HepG2 (cell line): ENCODE data around the gene CYP27A1. TPM values are rescaled to one million over a fixed set of nuclear protein-coding genes. Genes with fewer than 3 reads are reported as not detected.
A peak's percentile ranks its signal among the peaks of the same experiment; 100 is the strongest.

Source experiments
- BCL6 ChIP-seq: IDR thresholded peaks from 2 replicates; pipeline ENCODE4 v1.6.1; 2016; ENCODE audit warnings: missing genetic modification reagents, missing compliant biosample characterization
- CBX5 ChIP-seq: sonication (generic); formaldehyde crosslinking; IDR thresholded peaks from 2 replicates; pipeline ENCODE4 v1.4.0; 2020; ENCODE audit warnings: missing genetic modification reagents, borderline replicate concordance
- CENPT ChIP-seq: sonication (generic); formaldehyde crosslinking; IDR thresholded peaks from 2 replicates; pipeline ENCODE4 v1.8.0; 2022; ENCODE audit warnings: low read depth, mild to moderate bottlenecking, moderate library complexity, missing genetic modification reagents
- HDAC1 ChIP-seq: sonication (generic); formaldehyde crosslinking; IDR thresholded peaks from 2 replicates; pipeline ENCODE4 v1.5.1; 2020; ENCODE audit warnings: mild to moderate bottlenecking, missing genetic modification reagents
- HNRNPL ChIP-seq: fragments of 200-400 bp; formaldehyde crosslinking; IDR thresholded peaks from 2 replicates; pipeline ENCODE4 v1.6.1; 2017; ENCODE audit warnings: mild to moderate bottlenecking, low read depth, low read length
- HOXD1 ChIP-seq: sonication (generic); formaldehyde crosslinking; IDR thresholded peaks from 2 replicates; pipeline ENCODE4 v1.5.0; 2020; ENCODE audit warnings: missing genetic modification reagents
- JARID2 ChIP-seq: sonication (generic); formaldehyde crosslinking; IDR thresholded peaks from 2 replicates; pipeline ENCODE4 v1.8.1; 2023; ENCODE audit warnings: missing genetic modification reagents, inconsistent platforms; ENCODE audit not compliant: insufficient replicate concordance
- KAT8 ChIP-seq: IDR thresholded peaks from 2 replicates; pipeline ENCODE4 v1.6.1; 2016; ENCODE audit warnings: missing genetic modification reagents, missing compliant biosample characterization
- NFYB ChIP-seq: sonication (generic); formaldehyde crosslinking; IDR thresholded peaks from 2 replicates; pipeline ENCODE4 v1.4.0; 2020; ENCODE audit warnings: missing genetic modification reagents
- NR2F2 ChIP-seq: IDR thresholded peaks from 2 replicates; pipeline ENCODE4 v1.6.1; 2012; ENCODE audit warnings: low read depth, inconsistent platforms, borderline replicate concordance
- PHF5A ChIP-seq: IDR thresholded peaks from one replicate; pipeline ENCODE4 v1.6.1; 2018; ENCODE audit warnings: low read depth, missing genetic modification reagents; ENCODE audit not compliant: unreplicated experiment
- PHF8 ChIP-seq: sonication (generic); formaldehyde crosslinking; IDR thresholded peaks from 2 replicates; pipeline ENCODE4 v1.5.0; 2020; ENCODE audit warnings: missing genetic modification reagents
- RXRA ChIP-seq: sonication (generic); formaldehyde crosslinking; IDR thresholded peaks from 2 replicates; pipeline ENCODE4 v1.5.1; 2020; ENCODE audit warnings: missing genetic modification reagents
- SMARCC2 ChIP-seq: fragments of 450-650 bp; IDR thresholded peaks from 2 replicates; pipeline ENCODE4 v1.6.1; 2017; ENCODE audit warnings: antibody characterized with exemption, mild to moderate bottlenecking
- SRF ChIP-seq: IDR thresholded peaks from 2 replicates; pipeline ENCODE4 v1.6.1; 2011; ENCODE audit warnings: mild to moderate bottlenecking, low read depth, low read length, moderate library complexity
- TARDBP ChIP-seq: sonication (generic); formaldehyde crosslinking; IDR thresholded peaks from 2 replicates; pipeline ENCODE4 v1.8.0; 2022; ENCODE audit warnings: mild to moderate bottlenecking, missing genetic modification reagents
- TOPORS ChIP-seq: sonication (generic); formaldehyde crosslinking; IDR thresholded peaks from 2 replicates; pipeline ENCODE4 v1.8.0; 2023; ENCODE audit warnings: mild to moderate bottlenecking, missing genetic modification reagents
- XRCC5 ChIP-seq: fragments of 200-400 bp; formaldehyde crosslinking; optimal IDR thresholded peaks from 2 replicates; pipeline ENCODE3; 2017; ENCODE audit warnings: mild to moderate bottlenecking, low read length
- YY1 ChIP-seq: IDR thresholded peaks from 2 replicates; pipeline ENCODE4 v1.6.1; 2011; ENCODE audit warnings: low read length, low read depth, moderate library complexity, mild to moderate bottlenecking; ENCODE audit not compliant: insufficient read depth, insufficient replicate concordance
- ZEB1 ChIP-seq: IDR thresholded peaks from 2 replicates; pipeline ENCODE4 v1.6.1; 2012; ENCODE audit warnings: mild to moderate bottlenecking, low read depth, inconsistent platforms; ENCODE audit not compliant: insufficient replicate concordance
- ZKSCAN5 ChIP-seq: sonication (generic); formaldehyde crosslinking; IDR thresholded peaks from 2 replicates; pipeline ENCODE4 v1.5.1; 2020; ENCODE audit warnings: mild to moderate bottlenecking, missing genetic modification reagents
- ZNF274 ChIP-seq: sonication (generic); formaldehyde crosslinking; IDR thresholded peaks from 2 replicates; pipeline ENCODE4 v1.5.1; 2020; ENCODE audit warnings: mild to moderate bottlenecking, missing genetic modification reagents
- ZNF350 ChIP-seq: sonication (generic); formaldehyde crosslinking; IDR thresholded peaks from 2 replicates; pipeline ENCODE4 v1.4.0; 2020; ENCODE audit warnings: mild to moderate bottlenecking, low read depth, missing genetic modification reagents, borderline replicate concordance
- ZNF775 ChIP-seq: sonication (generic); formaldehyde crosslinking; IDR thresholded peaks from 2 replicates; pipeline ENCODE4 v1.4.0; 2020; ENCODE audit warnings: missing genetic modification reagents, mild to moderate bottlenecking, moderate library complexity, borderline replicate concordance
- ZSCAN29 ChIP-seq: sonication (generic); formaldehyde crosslinking; conservative IDR thresholded peaks from 2 replicates; pipeline ENCODE4 v1.4.0; 2020; ENCODE audit warnings: mild to moderate bottlenecking, missing genetic modification reagents
- polyA plus RNA-seq, 8 experiments: library from polyadenylated mRNA; depleted of rRNA in 3 of 8; stranded (reverse) in 7 of 8; unstranded in 1 of 8; fragments of >200 nt; fragmentation: Illumina TruSeq in 4 of 8; extraction: Trizol in 4 of 8; gene quantifications; 2 replicates each; pipeline versions ENCODE4 v1.2.1 to v1.2.3, GENCODE V29; 2011 to 2016; ENCODE audit warnings: low read depth in 4 of 8, missing spikeins in 1 of 8, mixed read lengths in 1 of 8; ENCODE audit not compliant: insufficient read depth in 1 of 8
- total RNA-seq, 5 experiments: library from RNA; depleted of rRNA; stranded (reverse); fragments of >200 nt; fragmentation: Illumina TruSeq; extraction: Trizol; gene quantifications; 2 replicates each; pipeline ENCODE4 v1.2.3, GENCODE V29; 2016; ENCODE audit warnings: low read depth in 1 of 5
- TF ChIP-seq, protein P1 (sequence below): sonication (generic); formaldehyde crosslinking; IDR thresholded peaks from 2 replicates; pipeline ENCODE4 v1.8.0; 2022; ENCODE audit warnings: low read depth, missing genetic modification reagents
- TF ChIP-seq, protein P2 (sequence below): IDR thresholded peaks from 2 replicates; pipeline ENCODE4 v1.6.1; 2016
- TF ChIP-seq, protein P3 (sequence below): sonication (generic); formaldehyde crosslinking; IDR thresholded peaks from 2 replicates; pipeline ENCODE4 v1.9.0; 2022; ENCODE audit warnings: missing genetic modification reagents, mild to moderate bottlenecking, borderline replicate concordance

CYP27A1 gene
- total and polyA plus RNA-seq, 2 of the 13 experiments (the other 11 are each of a cell fraction or from before 2014, with no cell fraction given), result 157 to 266 TPM

DNA sequence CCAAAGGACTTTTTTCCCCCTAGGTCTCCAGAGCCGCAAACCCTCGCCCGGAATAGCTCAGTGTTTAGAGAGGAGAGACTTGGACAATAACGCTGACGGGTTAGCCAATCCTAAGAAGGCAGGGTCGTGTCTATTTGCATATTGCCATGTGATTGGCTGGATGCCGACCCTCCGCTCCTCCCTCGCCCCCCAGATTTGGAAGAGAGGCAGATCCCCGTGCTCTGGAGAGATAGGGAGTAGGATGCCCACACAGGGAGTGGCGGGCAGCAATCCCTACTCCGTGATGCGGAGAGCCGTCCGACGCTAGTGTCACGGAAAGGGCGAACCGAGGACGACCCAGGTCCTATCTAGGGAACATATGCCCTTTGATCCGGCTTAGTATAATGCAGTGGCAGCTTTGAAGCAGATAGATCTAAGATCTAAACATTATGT lies 79.0 kb downstream of the CYP27A1 start (continued):
- TF ChIP-seq SRF (peak; percentile 57; the same call in 1 of the 2 replicates), PHF5A (no peak), BCL6 (CRISPR knock-in tag) (no peak), RXRA (CRISPR knock-in tag) (0 out of 2 replicates have a peak, but pooled peaks have one; percentile 17), PHF8 (CRISPR knock-in tag) (no peak), HDAC1 (CRISPR knock-in tag) (no peak), ZKSCAN5 (CRISPR knock-in tag) (no peak), NR2F2 (no peak), KAT8 (CRISPR knock-in tag) (no peak), ZNF775 (no peak), NFYB (peak; percentile 48; the same call in 1 of the 2 replicates), HOXD1 (CRISPR knock-in tag) (no peak), HNRNPL (no peak), CENPT (CRISPR knock-in tag) (no peak), ZNF274 (CRISPR knock-in tag) (no peak), TARDBP (CRISPR knock-in tag) (no peak), XRCC5 (peak; percentile 29), CBX5 (CRISPR knock-in tag) (no peak), ZSCAN29 (CRISPR knock-in tag) (no peak), ZEB1 (no peak), TOPORS (CRISPR knock-in tag) (no peak), ZNF350 (CRISPR knock-in tag) (no peak), JARID2 (no peak), YY1 (no peak), SMARCC2 (no peak)
- TF ChIP-seq, protein P1, sequence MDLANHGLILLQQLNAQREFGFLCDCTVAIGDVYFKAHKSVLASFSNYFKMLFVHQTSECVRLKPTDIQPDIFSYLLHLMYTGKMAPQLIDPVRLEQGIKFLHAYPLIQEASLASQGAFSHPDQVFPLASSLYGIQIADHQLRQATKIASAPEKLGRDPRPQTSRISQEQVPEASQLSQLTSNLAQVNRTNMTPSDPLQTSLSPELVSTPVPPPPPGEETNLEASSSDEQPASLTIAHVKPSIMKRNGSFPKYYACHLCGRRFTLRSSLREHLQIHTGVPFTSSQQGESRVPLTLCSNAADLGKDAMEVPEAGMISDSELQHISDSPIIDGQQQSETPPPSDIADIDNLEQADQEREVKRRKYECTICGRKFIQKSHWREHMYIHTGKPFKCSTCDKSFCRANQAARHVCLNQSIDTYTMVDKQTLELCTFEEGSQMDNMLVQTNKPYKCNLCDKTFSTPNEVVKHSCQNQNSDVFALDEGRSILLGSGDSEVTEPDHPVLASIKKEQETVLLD (CRISPR knock-in tag), result no peak
- TF ChIP-seq, protein P2, sequence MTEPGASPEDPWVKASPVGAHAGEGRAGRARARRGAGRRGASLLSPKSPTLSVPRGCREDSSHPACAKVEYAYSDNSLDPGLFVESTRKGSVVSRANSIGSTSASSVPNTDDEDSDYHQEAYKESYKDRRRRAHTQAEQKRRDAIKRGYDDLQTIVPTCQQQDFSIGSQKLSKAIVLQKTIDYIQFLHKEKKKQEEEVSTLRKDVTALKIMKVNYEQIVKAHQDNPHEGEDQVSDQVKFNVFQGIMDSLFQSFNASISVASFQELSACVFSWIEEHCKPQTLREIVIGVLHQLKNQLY (CRISPR knock-in tag), result no peak
- TF ChIP-seq, protein P3, sequence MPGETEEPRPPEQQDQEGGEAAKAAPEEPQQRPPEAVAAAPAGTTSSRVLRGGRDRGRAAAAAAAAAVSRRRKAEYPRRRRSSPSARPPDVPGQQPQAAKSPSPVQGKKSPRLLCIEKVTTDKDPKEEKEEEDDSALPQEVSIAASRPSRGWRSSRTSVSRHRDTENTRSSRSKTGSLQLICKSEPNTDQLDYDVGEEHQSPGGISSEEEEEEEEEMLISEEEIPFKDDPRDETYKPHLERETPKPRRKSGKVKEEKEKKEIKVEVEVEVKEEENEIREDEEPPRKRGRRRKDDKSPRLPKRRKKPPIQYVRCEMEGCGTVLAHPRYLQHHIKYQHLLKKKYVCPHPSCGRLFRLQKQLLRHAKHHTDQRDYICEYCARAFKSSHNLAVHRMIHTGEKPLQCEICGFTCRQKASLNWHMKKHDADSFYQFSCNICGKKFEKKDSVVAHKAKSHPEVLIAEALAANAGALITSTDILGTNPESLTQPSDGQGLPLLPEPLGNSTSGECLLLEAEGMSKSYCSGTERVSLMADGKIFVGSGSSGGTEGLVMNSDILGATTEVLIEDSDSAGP, result no peak
